Neural cell (in vitro differentiated cells): ENCODE measurements around the gene TMEM232. TPM values are rescaled to one million over a fixed set of nuclear protein-coding genes. Genes with fewer than 3 reads are reported as not detected.

ENCODE experiments used
- H2AFZ ChIP-seq: fragments of 200-600, 300-800 bp; sonication (generic), shearing (Covaris generic); 2 replicates; pipeline ENCODE4 v1.6.0; 2014; ENCODE audit warnings: low read depth, mild to moderate bottlenecking, antibody characterized with exemption, low read length, moderate library complexity
- H3F3A ChIP-seq: fragments of 200-600 bp; shearing (Covaris generic); 2 replicates; pipeline ENCODE4 v1.6.1; 2016; ENCODE audit warnings: mild to moderate bottlenecking, moderate library complexity, mixed read lengths, antibody characterized with exemption, low read length; ENCODE audit not compliant: insufficient read depth, poor library complexity, severe bottlenecking
- H3K27ac ChIP-seq: fragments of 200-600, 300-800 bp; sonication (generic), shearing (Covaris generic); 2 replicates; pipeline ENCODE4 v1.5.1; 2014; ENCODE audit warnings: mild to moderate bottlenecking, low read length, moderate library complexity
- H3K27me3 ChIP-seq: fragments of 300-800, 200-600 bp; sonication (generic), shearing (Covaris generic); 2 replicates; pipeline ENCODE4 v1.6.0; 2014; ENCODE audit warnings: mild to moderate bottlenecking, low read depth, low read length, moderate library complexity; ENCODE audit not compliant: insufficient read depth
- H3K36me3 ChIP-seq: fragments of 300-800, 200-600 bp; sonication (generic), shearing (Covaris generic); 2 replicates; pipeline ENCODE4 v1.5.1; 2014; ENCODE audit warnings: mild to moderate bottlenecking, antibody characterized with exemption, low read length, moderate library complexity; ENCODE audit not compliant: insufficient read depth
- H3K4me2 ChIP-seq: fragments of 300-800, 200-600 bp; sonication (generic), shearing (Covaris generic); 2 replicates; pipeline ENCODE4 v1.6.0; 2014; ENCODE audit warnings: mild to moderate bottlenecking, low read length
- H3K4me3 ChIP-seq: fragments of 300-800, 200-600 bp; sonication (generic), shearing (Covaris generic); 2 replicates; pipeline ENCODE4 v1.5.1; 2014; ENCODE audit warnings: mild to moderate bottlenecking, low read length, moderate library complexity
- H3K79me2 ChIP-seq: fragments of 200-600 bp; shearing (Covaris generic); replicated peaks from 2 replicates; pipeline ENCODE4 v1.6.0; 2014; ENCODE audit warnings: mild to moderate bottlenecking, low read length, moderate library complexity; ENCODE audit not compliant: insufficient read depth
- H3K9ac ChIP-seq: fragments of 300-800, 200-600 bp; sonication (generic), shearing (Covaris generic); 2 replicates; pipeline ENCODE4 v1.6.1; 2016; ENCODE audit warnings: mild to moderate bottlenecking, low read length, mixed read lengths
- H3K9me2 ChIP-seq: fragments of 200-600 bp; shearing (Covaris generic); 2 replicates; pipeline ENCODE4 v1.6.1; 2016; ENCODE audit warnings: mild to moderate bottlenecking, low read length, mixed read lengths; ENCODE audit not compliant: insufficient read depth
- H3K9me3 ChIP-seq: fragments of 200-600, 300-800 bp; sonication (generic), shearing (Covaris generic); 2 replicates; pipeline ENCODE4 v1.6.1; 2016; ENCODE audit warnings: mild to moderate bottlenecking, mixed run types, low read length, moderate library complexity, mixed read lengths
- H4K20me1 ChIP-seq: fragments of 200-600 bp; shearing (Covaris generic); 2 replicates; pipeline ENCODE4 v1.6.1; 2016; ENCODE audit warnings: mild to moderate bottlenecking, mixed run types; ENCODE audit not compliant: insufficient read depth
- EP300 ChIP-seq: fragments of 450-650 bp; conservative IDR thresholded peaks from 2 replicates; pipeline ENCODE4 v1.6.1; 2014; ENCODE audit warnings: antibody characterized with exemption, mild to moderate bottlenecking, moderate library complexity; ENCODE audit not compliant: poor library complexity, severe bottlenecking
- EZH2 ChIP-seq: fragments of 200-600, 300-800 bp; shearing (Covaris generic), sonication (generic); IDR thresholded peaks from 2 replicates; pipeline ENCODE4 v1.6.1; 2014; ENCODE audit warnings: antibody characterized with exemption, low read length, borderline replicate concordance, mild to moderate bottlenecking; ENCODE audit not compliant: insufficient read depth, poor library complexity, severe bottlenecking
- MXI1 ChIP-seq: fragments of 450-650 bp; conservative IDR thresholded peaks from 2 replicates; pipeline ENCODE4 v1.6.1; 2014; ENCODE audit warnings: antibody characterized with exemption, mild to moderate bottlenecking; ENCODE audit not compliant: poor library complexity, severe bottlenecking
- POLR2AphosphoS5 ChIP-seq: IDR thresholded peaks from 2 replicates; pipeline ENCODE4 v1.6.1; 2012
- RAD21 ChIP-seq: fragments of 450-650 bp; conservative IDR thresholded peaks from 2 replicates; pipeline ENCODE4 v1.6.1; 2014; ENCODE audit warnings: antibody characterized with exemption, mild to moderate bottlenecking, moderate library complexity
- SMC3 ChIP-seq: fragments of 450-650 bp; conservative IDR thresholded peaks from 2 replicates; pipeline ENCODE4 v1.6.1; 2014; ENCODE audit warnings: antibody characterized with exemption, mild to moderate bottlenecking, moderate library complexity; ENCODE audit not compliant: poor library complexity
- TAF1 ChIP-seq: IDR thresholded peaks from 2 replicates; pipeline ENCODE4 v1.6.1; 2012; ENCODE audit warnings: low read depth
- polyA plus RNA-seq: library from polyadenylated mRNA; depleted of rRNA; stranded (reverse); fragments of >200 nt; gene quantifications from 2 replicates; pipeline ENCODE4 v1.2.3, GENCODE V29; 2014
- TF ChIP-seq, protein P1 (sequence below): IDR thresholded peaks from 2 replicates; pipeline ENCODE4 v1.6.1; 2012; ENCODE audit warnings: borderline replicate concordance
- TF ChIP-seq, protein P2 (sequence below): fragments of 450-650 bp; IDR thresholded peaks from 2 replicates; pipeline ENCODE4 v1.5.1; 2014; ENCODE audit warnings: antibody characterized with exemption, mild to moderate bottlenecking, moderate library complexity; ENCODE audit not compliant: poor library complexity, severe bottlenecking

The TMEM232 gene
- polyA plus RNA-seq, 1 donor from 2014 or later: 7.4 TPM

DNA sequence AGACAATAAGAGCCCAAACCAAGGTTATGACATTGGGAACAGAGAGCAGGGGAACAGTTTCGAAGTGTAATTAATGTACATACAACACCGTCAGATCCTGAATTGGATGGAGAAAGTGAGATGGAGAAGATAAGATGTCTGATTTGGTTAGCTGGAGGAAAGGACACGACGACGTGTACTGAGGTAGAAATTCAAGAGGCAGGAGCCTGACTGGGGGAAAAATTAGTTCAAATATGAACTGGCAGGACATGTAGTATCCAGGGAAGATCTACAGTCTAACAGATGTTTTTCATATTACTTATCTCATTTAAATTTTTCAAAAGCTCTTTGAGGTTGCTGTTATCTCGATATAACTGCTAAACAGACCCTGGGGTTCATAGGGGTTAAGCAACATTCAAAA is 114.7 kb downstream of the TMEM232 start:
- H3K36me3 ChIP-seq: peaks cover 2% of the 10 kb centered on the region
- H3K9ac ChIP-seq: no peak overlapping the region
- H3K4me2 ChIP-seq: no peak overlapping the region
- H3K9me3 ChIP-seq: no peaks in the 10 kb centered on the region
- no peaks in the 10 kb centered on the region for H3K9me2 ChIP-seq
- peaks cover 3% of the 10 kb centered on the region for H3K27me3 ChIP-seq
- no peak overlapping the region for H2AFZ ChIP-seq
- no peaks in the 10 kb centered on the region for H4K20me1 ChIP-seq
- H3F3A ChIP-seq: no peaks in the 10 kb centered on the region
- H3K27ac ChIP-seq: no peak overlapping the region
- no peak overlapping the region for H3K4me3 ChIP-seq
- H3K79me2 ChIP-seq: no peaks in the 10 kb centered on the region
- TF ChIP-seq EZH2 (no peak), EP300 (no peak), MXI1 (no peak), SMC3 (no peak), POLR2AphosphoS5 (no peak), TAF1 (no peak), RAD21 (no peak)
- TF ChIP-seq, protein P1, sequence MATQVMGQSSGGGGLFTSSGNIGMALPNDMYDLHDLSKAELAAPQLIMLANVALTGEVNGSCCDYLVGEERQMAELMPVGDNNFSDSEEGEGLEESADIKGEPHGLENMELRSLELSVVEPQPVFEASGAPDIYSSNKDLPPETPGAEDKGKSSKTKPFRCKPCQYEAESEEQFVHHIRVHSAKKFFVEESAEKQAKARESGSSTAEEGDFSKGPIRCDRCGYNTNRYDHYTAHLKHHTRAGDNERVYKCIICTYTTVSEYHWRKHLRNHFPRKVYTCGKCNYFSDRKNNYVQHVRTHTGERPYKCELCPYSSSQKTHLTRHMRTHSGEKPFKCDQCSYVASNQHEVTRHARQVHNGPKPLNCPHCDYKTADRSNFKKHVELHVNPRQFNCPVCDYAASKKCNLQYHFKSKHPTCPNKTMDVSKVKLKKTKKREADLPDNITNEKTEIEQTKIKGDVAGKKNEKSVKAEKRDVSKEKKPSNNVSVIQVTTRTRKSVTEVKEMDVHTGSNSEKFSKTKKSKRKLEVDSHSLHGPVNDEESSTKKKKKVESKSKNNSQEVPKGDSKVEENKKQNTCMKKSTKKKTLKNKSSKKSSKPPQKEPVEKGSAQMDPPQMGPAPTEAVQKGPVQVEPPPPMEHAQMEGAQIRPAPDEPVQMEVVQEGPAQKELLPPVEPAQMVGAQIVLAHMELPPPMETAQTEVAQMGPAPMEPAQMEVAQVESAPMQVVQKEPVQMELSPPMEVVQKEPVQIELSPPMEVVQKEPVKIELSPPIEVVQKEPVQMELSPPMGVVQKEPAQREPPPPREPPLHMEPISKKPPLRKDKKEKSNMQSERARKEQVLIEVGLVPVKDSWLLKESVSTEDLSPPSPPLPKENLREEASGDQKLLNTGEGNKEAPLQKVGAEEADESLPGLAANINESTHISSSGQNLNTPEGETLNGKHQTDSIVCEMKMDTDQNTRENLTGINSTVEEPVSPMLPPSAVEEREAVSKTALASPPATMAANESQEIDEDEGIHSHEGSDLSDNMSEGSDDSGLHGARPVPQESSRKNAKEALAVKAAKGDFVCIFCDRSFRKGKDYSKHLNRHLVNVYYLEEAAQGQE: no peak
- TF ChIP-seq, protein P2, sequence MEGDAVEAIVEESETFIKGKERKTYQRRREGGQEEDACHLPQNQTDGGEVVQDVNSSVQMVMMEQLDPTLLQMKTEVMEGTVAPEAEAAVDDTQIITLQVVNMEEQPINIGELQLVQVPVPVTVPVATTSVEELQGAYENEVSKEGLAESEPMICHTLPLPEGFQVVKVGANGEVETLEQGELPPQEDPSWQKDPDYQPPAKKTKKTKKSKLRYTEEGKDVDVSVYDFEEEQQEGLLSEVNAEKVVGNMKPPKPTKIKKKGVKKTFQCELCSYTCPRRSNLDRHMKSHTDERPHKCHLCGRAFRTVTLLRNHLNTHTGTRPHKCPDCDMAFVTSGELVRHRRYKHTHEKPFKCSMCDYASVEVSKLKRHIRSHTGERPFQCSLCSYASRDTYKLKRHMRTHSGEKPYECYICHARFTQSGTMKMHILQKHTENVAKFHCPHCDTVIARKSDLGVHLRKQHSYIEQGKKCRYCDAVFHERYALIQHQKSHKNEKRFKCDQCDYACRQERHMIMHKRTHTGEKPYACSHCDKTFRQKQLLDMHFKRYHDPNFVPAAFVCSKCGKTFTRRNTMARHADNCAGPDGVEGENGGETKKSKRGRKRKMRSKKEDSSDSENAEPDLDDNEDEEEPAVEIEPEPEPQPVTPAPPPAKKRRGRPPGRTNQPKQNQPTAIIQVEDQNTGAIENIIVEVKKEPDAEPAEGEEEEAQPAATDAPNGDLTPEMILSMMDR: no peak

DNA sequence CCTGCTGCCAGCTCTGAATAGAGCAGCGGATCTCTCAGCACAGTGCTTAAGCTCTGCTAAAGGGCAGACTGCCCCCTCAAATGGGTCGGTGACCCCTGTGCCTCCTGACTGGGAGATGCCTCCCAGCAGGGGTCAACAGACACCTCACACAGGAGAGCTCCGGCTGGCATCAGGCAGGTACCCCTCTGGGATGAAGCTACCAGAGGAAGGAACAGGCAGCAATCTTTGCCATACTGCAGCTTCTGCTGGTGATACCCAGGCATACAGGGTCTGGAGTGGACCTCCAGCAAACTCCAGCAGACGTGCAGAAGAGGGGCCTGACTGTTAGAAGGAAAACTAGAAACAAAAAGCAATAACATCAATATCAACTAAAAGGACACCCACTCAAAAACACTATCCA is 131.6 kb downstream of the TMEM232 start:
- H3K79me2 ChIP-seq: no peaks in the 10 kb centered on the region
- H3K9me2 ChIP-seq: no peaks in the 10 kb centered on the region
- H3K4me3 ChIP-seq: no peak overlapping the region
- H3K27ac ChIP-seq: no peak overlapping the region
- TF ChIP-seq RAD21 (no peak), SMC3 (no peak), POLR2AphosphoS5 (no peak), EP300 (no peak), EZH2 (no peak), TAF1 (no peak)
- TF ChIP-seq, protein P1: no peak
- H3K4me2 ChIP-seq: no peak overlapping the region
- H3K36me3 ChIP-seq: no peaks in the 10 kb centered on the region
- H2AFZ ChIP-seq: no peak overlapping the region
- H3K9me3 ChIP-seq: no peaks in the 10 kb centered on the region
- no peaks in the 10 kb centered on the region for H4K20me1 ChIP-seq
- H3K27me3 ChIP-seq: no peaks in the 10 kb centered on the region
- no peak overlapping the region for H3K9ac ChIP-seq
- no peaks in the 10 kb centered on the region for H3F3A ChIP-seq
